ENCODE results near the gene HHATL.
"Not testable (repeated sequence)": the region's sequence is repeated elsewhere in the genome, so short reads cannot be mapped to it uniquely, and the experiment has no call there.

The HHATL gene

DNA sequence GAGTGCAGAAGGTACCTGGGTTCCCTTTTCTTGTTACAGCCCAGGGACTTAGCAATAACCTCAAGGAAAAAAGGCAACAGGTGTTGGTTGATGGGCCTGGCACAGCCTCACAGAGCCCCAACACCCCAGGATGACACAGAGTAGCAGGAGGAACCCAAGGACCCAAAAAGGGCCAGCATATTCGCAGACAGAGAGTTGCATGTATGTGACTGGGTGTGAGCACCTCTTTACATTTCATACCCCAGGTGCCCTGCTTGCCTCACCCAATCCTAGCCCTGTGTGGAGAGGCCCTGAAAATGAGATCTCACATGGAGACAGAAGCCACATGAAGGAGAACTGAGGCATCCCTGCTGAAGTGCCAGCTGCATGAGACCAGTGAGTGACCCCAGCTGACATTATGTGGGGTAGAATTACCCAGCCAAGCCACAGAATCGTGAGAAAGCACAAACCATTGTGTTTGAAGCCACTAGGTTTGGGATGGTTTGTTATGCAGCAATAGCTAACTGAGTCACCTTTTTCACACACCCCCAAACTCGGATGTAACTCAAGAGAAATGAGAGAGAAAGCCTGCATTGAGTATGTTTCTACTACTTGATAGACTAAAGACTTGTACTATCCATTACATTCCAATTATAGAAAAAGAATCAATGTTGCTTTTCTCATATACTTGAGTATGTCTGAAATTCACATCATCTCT, 26.2 kb upstream of the HHATL start:
- peaks cover 12% of the 10 kb centered on the region for H3K27me3 Mint-ChIP-seq
- H3K36me3 Mint-ChIP-seq = no peaks in the 10 kb centered on the region
- no peak overlapping the region for H3K4me3 Mint-ChIP-seq
- no peak overlapping the region for H3K27ac Mint-ChIP-seq
- H3K4me1 Mint-ChIP-seq = no peaks in the 10 kb centered on the region
- H3K9me3 Mint-ChIP-seq = no peaks in the 10 kb centered on the region
- no peak for ATAC-seq

DNA sequence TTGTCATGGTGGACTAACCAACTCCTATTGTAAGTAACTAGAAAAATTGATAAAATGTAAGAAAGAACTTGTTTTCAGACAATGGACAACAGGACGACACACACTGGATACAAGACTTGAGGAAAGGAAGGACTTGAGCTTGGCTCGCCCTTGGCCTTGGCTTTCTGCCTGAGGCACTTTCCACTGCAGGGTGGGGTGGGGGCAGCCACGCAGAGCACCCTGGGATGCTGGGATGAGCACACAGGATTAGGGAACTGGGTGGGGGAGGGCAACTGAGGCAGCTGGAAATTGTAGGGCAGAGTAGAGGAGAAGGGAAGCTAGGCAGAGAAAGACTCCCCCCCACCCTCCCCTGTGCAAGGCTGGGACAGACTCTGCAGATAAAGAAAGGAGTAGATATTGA, 25.5 kb upstream of the HHATL start:
- H3K4me3 Mint-ChIP-seq = no peak overlapping the region
- peaks cover 12% of the 10 kb centered on the region for H3K27me3 Mint-ChIP-seq
- no peaks in the 10 kb centered on the region for H3K9me3 Mint-ChIP-seq
- H3K4me1 Mint-ChIP-seq = no peaks in the 10 kb centered on the region
- ATAC-seq = no peak
- H3K27ac Mint-ChIP-seq = no peak overlapping the region
- H3K36me3 Mint-ChIP-seq = no peaks in the 10 kb centered on the region

DNA sequence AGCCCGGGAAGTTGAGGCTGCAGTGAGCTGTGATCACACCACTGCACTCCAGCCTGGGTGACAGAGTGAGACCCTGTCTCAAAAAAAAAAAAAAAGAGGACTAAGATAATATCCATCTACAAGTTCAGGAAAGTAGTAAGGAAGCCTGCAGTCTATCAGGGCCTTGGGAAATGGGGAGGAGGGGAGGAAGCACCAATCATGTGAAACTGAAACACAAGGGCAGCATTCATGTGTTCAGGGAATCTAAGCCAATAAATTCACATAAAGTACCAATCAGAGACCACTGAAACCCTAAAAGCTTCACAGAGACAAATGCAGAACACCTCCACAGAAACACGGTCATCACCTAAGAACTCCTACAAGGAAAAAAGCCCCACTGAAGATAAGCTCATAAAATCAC, 22.9 kb upstream of the HHATL start:
- H3K4me1 Mint-ChIP-seq = no peaks in the 10 kb centered on the region
- H3K27me3 Mint-ChIP-seq = peaks cover 12% of the 10 kb centered on the region
- no peak for ATAC-seq
- H3K36me3 Mint-ChIP-seq = no peaks in the 10 kb centered on the region
- no peaks in the 10 kb centered on the region for H3K9me3 Mint-ChIP-seq
- no peak overlapping the region for H3K4me3 Mint-ChIP-seq
- no peak overlapping the region for H3K27ac Mint-ChIP-seq

DNA sequence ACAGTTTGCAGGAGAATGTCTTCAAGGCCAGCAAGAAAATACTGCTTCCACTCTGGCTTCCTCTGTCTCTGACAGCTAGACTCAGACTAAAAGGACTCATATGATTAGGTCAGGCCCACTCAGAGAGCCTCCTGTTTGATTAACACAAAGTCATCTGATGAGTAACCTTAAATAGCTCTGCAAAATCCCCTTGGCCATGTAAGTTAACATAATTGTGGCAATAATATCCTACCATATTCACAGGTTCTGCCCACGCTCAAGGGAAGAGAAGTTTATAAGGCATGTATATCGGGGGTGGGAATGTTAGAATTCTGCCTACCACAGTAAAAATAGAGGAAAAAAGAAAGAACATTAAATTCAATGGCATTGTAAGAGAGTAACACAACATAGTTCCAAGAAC, 20.6 kb upstream of the HHATL start:
- no peaks in the 10 kb centered on the region for H3K36me3 Mint-ChIP-seq
- H3K27me3 Mint-ChIP-seq = peaks cover 20% of the 10 kb centered on the region
- no peak for ATAC-seq
- H3K4me1 Mint-ChIP-seq = no peaks in the 10 kb centered on the region
- H3K4me3 Mint-ChIP-seq = no peak overlapping the region
- no peaks in the 10 kb centered on the region for H3K9me3 Mint-ChIP-seq
- H3K27ac Mint-ChIP-seq = no peak overlapping the region

DNA sequence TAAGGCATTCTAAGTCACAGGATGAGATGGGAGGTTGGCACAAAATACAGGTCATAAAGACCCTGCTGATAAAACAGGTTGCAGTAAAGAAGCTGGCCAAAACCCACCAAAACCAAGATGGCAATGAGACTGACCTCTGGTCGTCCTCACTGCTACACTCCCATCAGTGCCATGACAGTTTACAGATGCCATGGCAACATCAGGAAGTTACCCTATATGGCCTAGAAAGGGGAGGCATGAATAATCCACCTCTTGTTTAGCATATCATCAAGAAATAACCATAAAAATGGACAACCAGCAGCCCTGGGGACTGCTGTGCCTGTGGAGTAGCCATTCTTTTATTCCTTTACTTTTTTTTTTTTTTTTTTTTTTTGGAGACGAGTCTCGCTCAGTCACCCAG, 19.8 kb upstream of the HHATL start:
- not testable (repeated sequence) for ATAC-seq, H3K9me3 Mint-ChIP-seq, H3K4me1 Mint-ChIP-seq, H3K36me3 Mint-ChIP-seq, H3K27ac Mint-ChIP-seq, H3K4me3 Mint-ChIP-seq
- peaks cover 20% of the 10 kb centered on the region for H3K27me3 Mint-ChIP-seq

- no peaks in the 10 kb centered on the region for H3K4me1 Mint-ChIP-seq
These were observed 19.1 kb upstream of the HHATL start for GRCh38 chr3:42721690-42722089.

GRCh38 chr3:42720126-42720525, 17.5 kb upstream of the HHATL start:
- no peak overlapping the region for H3K4me3 Mint-ChIP-seq
- no peak for ATAC-seq
- no peaks in the 10 kb centered on the region for H3K4me1 Mint-ChIP-seq

More at GRCh38 chr3:42721690-42722089, 19.1 kb upstream of the HHATL start:
- no peaks in the 10 kb centered on the region for H3K36me3 Mint-ChIP-seq
- H3K4me3 Mint-ChIP-seq = no peak overlapping the region
- no peak overlapping the region for H3K27ac Mint-ChIP-seq
- no peak for ATAC-seq
- peaks cover 20% of the 10 kb centered on the region for H3K27me3 Mint-ChIP-seq
- no peaks in the 10 kb centered on the region for H3K9me3 Mint-ChIP-seq

GRCh38 chr3:42719002-42719401, 16.4 kb upstream of the HHATL start:
- Mint-ChIP-seq H3K36me3 (no peaks in the 10 kb centered on the region), H3K27me3 (peaks cover 8% of the 10 kb centered on the region), H3K4me3 (no peak overlapping the region), H3K27ac (no peak overlapping the region), H3K4me1 (peaks cover 3% of the 10 kb centered on the region), H3K9me3 (no peaks in the 10 kb centered on the region)
- no peak for ATAC-seq

More at GRCh38 chr3:42720126-42720525, 17.5 kb upstream of the HHATL start:
- H3K9me3 Mint-ChIP-seq = no peaks in the 10 kb centered on the region
- no peak overlapping the region for H3K27ac Mint-ChIP-seq
- no peaks in the 10 kb centered on the region for H3K36me3 Mint-ChIP-seq
- peaks cover 8% of the 10 kb centered on the region for H3K27me3 Mint-ChIP-seq

DNA sequence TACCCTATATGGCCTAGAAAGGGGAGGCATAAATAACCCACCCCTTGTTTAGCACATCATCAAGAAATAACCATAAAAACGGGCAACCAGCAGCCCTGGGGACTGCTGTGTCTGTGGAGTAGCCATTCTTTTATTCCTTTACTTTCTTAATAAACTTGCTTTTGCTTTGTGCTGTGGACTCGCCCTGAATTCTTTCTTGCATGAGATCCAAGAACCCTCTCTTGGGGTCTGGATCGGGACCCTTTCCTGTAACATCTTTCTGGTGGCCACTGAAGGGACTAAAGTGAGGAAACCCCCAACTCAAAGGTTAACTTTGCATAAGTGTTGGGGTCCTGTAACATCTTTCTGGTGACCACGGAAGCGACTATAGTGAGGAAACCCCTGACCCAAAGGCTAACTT, 15.7 kb upstream of the HHATL start:
- H3K4me3 Mint-ChIP-seq = no peak overlapping the region
- peaks cover 10% of the 10 kb centered on the region for H3K4me1 Mint-ChIP-seq
- H3K36me3 Mint-ChIP-seq = no peaks in the 10 kb centered on the region
- H3K27ac Mint-ChIP-seq = no peak overlapping the region
- H3K27me3 Mint-ChIP-seq = peaks cover 8% of the 10 kb centered on the region
- no peak for ATAC-seq
- H3K9me3 Mint-ChIP-seq = no peaks in the 10 kb centered on the region

GRCh38 chr3:42717306-42717705, 14.7 kb upstream of the HHATL start:
- no peak overlapping the region for H3K4me3 Mint-ChIP-seq
- peaks cover 16% of the 10 kb centered on the region for H3K4me1 Mint-ChIP-seq
- no peak for ATAC-seq
- peaks cover 8% of the 10 kb centered on the region for H3K27me3 Mint-ChIP-seq
- H3K36me3 Mint-ChIP-seq = no peaks in the 10 kb centered on the region
- no peak overlapping the region for H3K27ac Mint-ChIP-seq
- no peaks in the 10 kb centered on the region for H3K9me3 Mint-ChIP-seq

DNA sequence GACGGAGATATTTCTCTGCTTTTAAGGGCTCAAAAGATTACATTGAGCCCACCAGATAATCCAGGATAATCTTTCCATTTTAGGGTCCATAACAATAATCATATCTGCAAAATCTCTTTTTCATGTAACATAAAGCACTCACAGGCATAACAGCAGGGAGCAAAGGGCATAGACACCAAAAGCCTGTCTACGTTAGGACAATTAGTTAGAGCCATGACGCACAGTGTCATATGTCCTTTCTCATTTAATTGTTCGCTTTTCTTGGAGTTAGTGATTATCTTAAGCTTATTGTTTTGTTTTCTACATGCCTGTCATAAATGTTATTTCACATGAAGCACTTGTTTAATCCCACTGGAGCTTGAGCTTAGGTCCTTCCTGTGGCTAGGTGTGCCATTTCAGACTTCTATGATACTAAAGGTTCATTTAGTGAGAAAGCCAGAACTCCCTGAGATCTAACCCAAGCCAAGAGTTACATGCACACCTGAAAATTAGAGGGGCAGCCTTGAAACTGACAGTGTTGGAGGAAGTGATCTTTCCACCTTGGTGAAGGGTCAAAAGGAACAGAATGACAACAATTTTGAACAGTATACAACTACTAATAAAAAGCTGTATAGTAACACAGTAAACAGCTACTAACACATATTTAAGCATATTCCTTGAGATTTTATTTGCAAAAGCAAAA, 11.7 kb upstream of the HHATL start:
- Mint-ChIP-seq H3K36me3 (no peaks in the 10 kb centered on the region), H3K27me3 (peaks cover 16% of the 10 kb centered on the region), H3K9me3 (no peaks in the 10 kb centered on the region), H3K27ac (no peak overlapping the region), H3K4me3 (no peak overlapping the region), H3K4me1 (peaks cover 16% of the 10 kb centered on the region)
- no peak for ATAC-seq

- peaks cover 17% of the 10 kb centered on the region for H3K27me3 Mint-ChIP-seq
- peaks cover 16% of the 10 kb centered on the region for H3K4me1 Mint-ChIP-seq
- no peak for ATAC-seq
- H3K27ac Mint-ChIP-seq = no peak overlapping the region
- no peaks in the 10 kb centered on the region for H3K36me3 Mint-ChIP-seq
- no peak overlapping the region for H3K4me3 Mint-ChIP-seq
- no peaks in the 10 kb centered on the region for H3K9me3 Mint-ChIP-seq
These were observed 11.1 kb upstream of the HHATL start for GRCh38 chr3:42713747-42714146.

- peaks cover 18% of the 10 kb centered on the region for H3K27me3 Mint-ChIP-seq
- peaks cover 16% of the 10 kb centered on the region for H3K4me1 Mint-ChIP-seq
- H3K36me3 Mint-ChIP-seq = no peaks in the 10 kb centered on the region
- H3K9me3 Mint-ChIP-seq = no peaks in the 10 kb centered on the region
- H3K4me3 Mint-ChIP-seq = no peak overlapping the region
- no peak for ATAC-seq
- H3K27ac Mint-ChIP-seq = no peak overlapping the region
These were observed 10.2 kb upstream of the HHATL start for GRCh38 chr3:42712688-42713372.

- no peak overlapping the region for H3K27ac Mint-ChIP-seq
- H3K4me3 Mint-ChIP-seq = no peak overlapping the region
- no peak for ATAC-seq
- H3K36me3 Mint-ChIP-seq = no peaks in the 10 kb centered on the region
- H3K4me1 Mint-ChIP-seq = peaks cover 16% of the 10 kb centered on the region
- H3K9me3 Mint-ChIP-seq = no peaks in the 10 kb centered on the region
- peaks cover 18% of the 10 kb centered on the region for H3K27me3 Mint-ChIP-seq
These were observed 9.7 kb upstream of the HHATL start for GRCh38 chr3:42712344-42712648.

GRCh38 chr3:42711491-42712343, 9.1 kb upstream of the HHATL start:
- Mint-ChIP-seq H3K9me3 (no peaks in the 10 kb centered on the region), H3K27ac (no peak overlapping the region), H3K36me3 (no peaks in the 10 kb centered on the region), H3K4me1 (peaks cover 16% of the 10 kb centered on the region), H3K4me3 (no peak overlapping the region), H3K27me3 (peaks cover 18% of the 10 kb centered on the region)
- ATAC-seq = no peak

Measured in stimulated activated memory B cell treated with anti-CD40 and anti-IgM and Interleukin-4, amounts not matched to agents 10 μg/mL and 1 μg/mL and 100 μg/mL, for 72 hours (primary cell).